HL-60 (cell line): ENCODE data around the gene FADS3.

ENCODE experiments used
- DNase-seq, 2 experiments: peaks; one replicate each; pipeline ENCODE4 v3.0.0-alpha.2; 2010 to 2020; ENCODE audit warnings: low read depth in 1 of 2, low spot score in 1 of 2
- H3K27ac ChIP-seq: fragments of 250-450 bp; sonication (Bioruptor Pico); replicated peaks from 2 replicates; pipeline ENCODE4 v1.5.1; 2020; ENCODE audit warnings: mild to moderate bottlenecking, moderate library complexity
- H3K27me3 ChIP-seq: fragments of 250-450 bp; sonication (Bioruptor Pico); 2 replicates; pipeline ENCODE4 v1.5.1; 2021; ENCODE audit warnings: mild to moderate bottlenecking, moderate library complexity; ENCODE audit not compliant: insufficient read depth, poor library complexity, severe bottlenecking
- H3K4me3 ChIP-seq: replicated peaks from 2 replicates; pipeline ENCODE4 v1.5.1; 2011; ENCODE audit warnings: mild to moderate bottlenecking, control low read depth, low read length; ENCODE audit not compliant: insufficient read depth
- GABPA ChIP-seq: IDR thresholded peaks from 2 replicates; pipeline ENCODE4 v1.6.1; 2012; ENCODE audit warnings: low read depth
- POLR2AphosphoS5 ChIP-seq: IDR thresholded peaks from 2 replicates; pipeline ENCODE4 v1.6.1; 2012; ENCODE audit warnings: low read depth
- REST ChIP-seq: IDR thresholded peaks from 2 replicates; pipeline ENCODE4 v1.6.1; 2012; ENCODE audit warnings: low read depth; ENCODE audit not compliant: insufficient replicate concordance
- SPI1 ChIP-seq: IDR thresholded peaks from 2 replicates; pipeline ENCODE4 v1.6.1; 2012; ENCODE audit warnings: low read depth, mild to moderate bottlenecking, borderline replicate concordance
- TF ChIP-seq, protein P1 (sequence below): IDR thresholded peaks from one replicate; pipeline ENCODE4 v1.5.1; 2011; ENCODE audit warnings: low read length, control low read depth, inconsistent platforms; ENCODE audit not compliant: insufficient read depth

The FADS3 gene

GRCh38 chr11:61844909-61845565, 46.3 kb downstream of the FADS3 start:
- no peak for DNase-seq
- H3K27ac ChIP-seq: no peak overlapping the region

GRCh38 chr11:61842528-61842820, 48.9 kb downstream of the FADS3 start:
- no peak for DNase-seq
- no peak for TF ChIP-seq GABPA
- no peak for TF ChIP-seq REST
- no peak for TF ChIP-seq POLR2AphosphoS5
- TF ChIP-seq, protein P1, sequence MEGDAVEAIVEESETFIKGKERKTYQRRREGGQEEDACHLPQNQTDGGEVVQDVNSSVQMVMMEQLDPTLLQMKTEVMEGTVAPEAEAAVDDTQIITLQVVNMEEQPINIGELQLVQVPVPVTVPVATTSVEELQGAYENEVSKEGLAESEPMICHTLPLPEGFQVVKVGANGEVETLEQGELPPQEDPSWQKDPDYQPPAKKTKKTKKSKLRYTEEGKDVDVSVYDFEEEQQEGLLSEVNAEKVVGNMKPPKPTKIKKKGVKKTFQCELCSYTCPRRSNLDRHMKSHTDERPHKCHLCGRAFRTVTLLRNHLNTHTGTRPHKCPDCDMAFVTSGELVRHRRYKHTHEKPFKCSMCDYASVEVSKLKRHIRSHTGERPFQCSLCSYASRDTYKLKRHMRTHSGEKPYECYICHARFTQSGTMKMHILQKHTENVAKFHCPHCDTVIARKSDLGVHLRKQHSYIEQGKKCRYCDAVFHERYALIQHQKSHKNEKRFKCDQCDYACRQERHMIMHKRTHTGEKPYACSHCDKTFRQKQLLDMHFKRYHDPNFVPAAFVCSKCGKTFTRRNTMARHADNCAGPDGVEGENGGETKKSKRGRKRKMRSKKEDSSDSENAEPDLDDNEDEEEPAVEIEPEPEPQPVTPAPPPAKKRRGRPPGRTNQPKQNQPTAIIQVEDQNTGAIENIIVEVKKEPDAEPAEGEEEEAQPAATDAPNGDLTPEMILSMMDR: no peak
- no peak for TF ChIP-seq SPI1
- Histone ChIP-seq H3K27me3 (no peaks in the 10 kb centered on the region), H3K4me3 (no peak overlapping the region), H3K27ac (no peak overlapping the region)

More at GRCh38 chr11:61844909-61845565, 46.3 kb downstream of the FADS3 start:
- H3K27me3 ChIP-seq: no peaks in the 10 kb centered on the region
- no peak overlapping the region for H3K4me3 ChIP-seq
- TF ChIP-seq GABPA: no peak
- TF ChIP-seq REST: no peak
- TF ChIP-seq, protein P1: no peak
- no peak for TF ChIP-seq POLR2AphosphoS5
- TF ChIP-seq SPI1: no peak

- Histone ChIP-seq H3K4me3 (no peak overlapping the region), H3K27ac (no peak overlapping the region), H3K27me3 (no peaks in the 10 kb centered on the region)
- DNase-seq: no peak
- TF ChIP-seq GABPA (no peak), SPI1 (no peak), REST (no peak), POLR2AphosphoS5 (no peak)
- TF ChIP-seq, protein P1: no peak
These were observed 49.5 kb downstream of the FADS3 start for GRCh38 chr11:61841636-61842527.
